ENCODE measurements around the gene CYP1A1. TPM values are rescaled to one million over a fixed set of nuclear protein-coding genes. Genes with fewer than 3 reads are reported as not detected.

CYP1A1 gene
- total RNA-seq, 1 donor from 2014 or later, result 2.4 TPM

GRCh38 chr15:74716651-74717050, 8.7 kb downstream of the CYP1A1 start:
- H3K4me3 ChIP-seq, result no peak overlapping the region
- intact Hi-C loops (cut with DNase I), result no loop called here
- H3K4me1 ChIP-seq, result no peaks in the 10 kb centered on the region
- ATAC-seq, result no peak
- H3K27ac ChIP-seq, result no peak overlapping the region
- TF ChIP-seq, protein P1, sequence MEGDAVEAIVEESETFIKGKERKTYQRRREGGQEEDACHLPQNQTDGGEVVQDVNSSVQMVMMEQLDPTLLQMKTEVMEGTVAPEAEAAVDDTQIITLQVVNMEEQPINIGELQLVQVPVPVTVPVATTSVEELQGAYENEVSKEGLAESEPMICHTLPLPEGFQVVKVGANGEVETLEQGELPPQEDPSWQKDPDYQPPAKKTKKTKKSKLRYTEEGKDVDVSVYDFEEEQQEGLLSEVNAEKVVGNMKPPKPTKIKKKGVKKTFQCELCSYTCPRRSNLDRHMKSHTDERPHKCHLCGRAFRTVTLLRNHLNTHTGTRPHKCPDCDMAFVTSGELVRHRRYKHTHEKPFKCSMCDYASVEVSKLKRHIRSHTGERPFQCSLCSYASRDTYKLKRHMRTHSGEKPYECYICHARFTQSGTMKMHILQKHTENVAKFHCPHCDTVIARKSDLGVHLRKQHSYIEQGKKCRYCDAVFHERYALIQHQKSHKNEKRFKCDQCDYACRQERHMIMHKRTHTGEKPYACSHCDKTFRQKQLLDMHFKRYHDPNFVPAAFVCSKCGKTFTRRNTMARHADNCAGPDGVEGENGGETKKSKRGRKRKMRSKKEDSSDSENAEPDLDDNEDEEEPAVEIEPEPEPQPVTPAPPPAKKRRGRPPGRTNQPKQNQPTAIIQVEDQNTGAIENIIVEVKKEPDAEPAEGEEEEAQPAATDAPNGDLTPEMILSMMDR (IDR thresholded peaks at IDR 0.05), result no peak
- H3K9me3 ChIP-seq, result no peaks in the 10 kb centered on the region
- no peak for DNase-seq
- no peaks in the 10 kb centered on the region for H3K27me3 ChIP-seq
- H3K36me3 ChIP-seq, result no peaks in the 10 kb centered on the region

DNA sequence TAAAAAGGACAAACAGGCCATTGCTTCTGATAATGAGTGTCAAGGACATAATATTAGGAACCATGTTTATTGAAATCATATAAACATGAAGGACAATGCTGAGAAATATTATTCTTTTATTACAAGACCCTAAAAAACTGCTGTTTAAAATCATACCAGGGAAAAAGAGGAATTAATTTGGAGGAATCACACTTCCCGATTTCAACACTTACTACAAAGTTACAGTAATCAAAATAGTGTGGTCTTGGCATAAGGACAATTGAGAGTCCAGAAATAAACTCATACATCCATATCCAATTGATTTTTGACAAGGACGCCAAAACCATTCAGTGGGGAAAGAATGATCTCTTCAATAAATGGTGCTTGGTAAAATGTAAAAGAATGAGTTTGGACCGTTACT, 13.0 kb downstream of the CYP1A1 start:
- no peaks in the 10 kb centered on the region for H3K27me3 ChIP-seq
- no peaks in the 10 kb centered on the region for H3K4me1 ChIP-seq
- intact Hi-C loops (cut with DNase I), result no loop called here
- no peak for DNase-seq
- ATAC-seq, result no peak
- H3K4me3 ChIP-seq, result no peak overlapping the region
- no peaks in the 10 kb centered on the region for H3K36me3 ChIP-seq
- H3K27ac ChIP-seq, result no peak overlapping the region
- TF ChIP-seq, protein P1 (IDR thresholded peaks at IDR 0.05), result no peak
- no peaks in the 10 kb centered on the region for H3K9me3 ChIP-seq

DNA sequence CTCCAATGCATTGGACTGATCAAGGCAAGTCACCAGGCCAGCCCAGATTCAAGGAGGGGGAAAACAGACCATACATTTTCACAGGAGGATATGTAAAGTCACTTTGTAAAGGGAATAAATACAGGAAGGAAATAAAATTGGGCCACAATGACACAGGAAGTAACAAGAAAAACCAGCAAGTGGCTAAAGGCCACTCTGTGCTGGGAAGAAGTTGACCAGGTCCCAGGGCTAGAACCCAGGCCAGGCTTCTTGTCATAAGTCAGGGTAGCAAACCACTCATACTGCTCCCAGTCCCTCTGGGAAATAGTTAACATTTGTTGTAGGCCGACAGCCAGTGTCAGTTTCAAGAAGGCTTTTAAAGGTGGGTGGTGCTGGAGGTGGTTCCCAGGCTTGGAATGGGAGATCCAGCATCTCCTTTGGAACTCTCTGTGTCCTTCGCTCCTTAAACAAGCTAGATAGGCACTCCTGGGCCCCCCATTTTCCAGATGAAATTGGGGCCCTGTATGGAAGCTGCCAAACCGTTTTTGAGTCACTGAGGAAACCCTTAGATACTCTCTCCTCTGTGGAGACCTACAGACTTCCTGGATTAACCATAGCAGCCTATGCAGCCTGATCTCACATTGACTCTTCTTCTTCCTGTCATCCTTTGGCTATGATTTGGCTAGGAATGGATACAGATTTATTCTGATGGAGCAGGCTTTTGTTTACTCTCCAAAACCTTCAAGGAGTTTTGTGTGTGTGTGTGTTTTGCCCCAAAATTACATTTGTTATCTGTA, 14.8 kb downstream of the CYP1A1 start:
- intact Hi-C loops (cut with DNase I), result no loop called here
- Histone ChIP-seq H3K27me3 (no peaks in the 10 kb centered on the region), H3K36me3 (no peaks in the 10 kb centered on the region), H3K4me3 (no peak overlapping the region), H3K9me3 (no peaks in the 10 kb centered on the region), H3K27ac (no peak overlapping the region), H3K4me1 (no peaks in the 10 kb centered on the region)
- TF ChIP-seq, protein P1 (IDR thresholded peaks at IDR 0.05), result no peak
- DNase-seq (no peak), ATAC-seq (no peak)

GRCh38 chr15:74709892-74710291, 15.4 kb downstream of the CYP1A1 start:
- intact Hi-C loops (cut with DNase I), result no loop called here
- no peaks in the 10 kb centered on the region for H3K36me3 ChIP-seq
- no peak overlapping the region for H3K27ac ChIP-seq
- TF ChIP-seq, protein P1 (IDR thresholded peaks at IDR 0.05), result no peak
- H3K27me3 ChIP-seq, result no peaks in the 10 kb centered on the region
- H3K4me3 ChIP-seq, result no peak overlapping the region
- H3K4me1 ChIP-seq, result no peaks in the 10 kb centered on the region
- DNase-seq (no peak), ATAC-seq (no peak)
- H3K9me3 ChIP-seq, result no peaks in the 10 kb centered on the region

- ATAC-seq, result no peak
- no peaks in the 10 kb centered on the region for H3K9me3 ChIP-seq
- H3K27me3 ChIP-seq, result no peaks in the 10 kb centered on the region
- H3K4me1 ChIP-seq, result no peaks in the 10 kb centered on the region
- no peak overlapping the region for H3K27ac ChIP-seq
- TF ChIP-seq, protein P1 (IDR thresholded peaks at IDR 0.05), result no peak
- no peak overlapping the region for H3K4me3 ChIP-seq
- DNase-seq, result no peak
- intact Hi-C loops (cut with DNase I), result no loop called here
- no peaks in the 10 kb centered on the region for H3K36me3 ChIP-seq
Measured at GRCh38 chr15:74709011-74709410, 16.3 kb downstream of the CYP1A1 start.
